H9 (cell line): ENCODE measurements around the gene TUBGCP6. TPM values are rescaled to one million over a fixed set of nuclear protein-coding genes. Genes with fewer than 3 reads are reported as not detected.

Source experiments
- DNase-seq: peaks from one replicate; pipeline ENCODE4 v3.0.0-alpha.2; 2017
- H2AFZ ChIP-seq: one replicate; pipeline ENCODE4 v1.6.1; 2013; ENCODE audit warnings: mild to moderate bottlenecking, low read length, control low read depth, moderate library complexity
- H2AK5ac ChIP-seq: 2 replicates; pipeline ENCODE4 v1.6.1; 2013; ENCODE audit warnings: low read length, control low read depth, mixed read lengths; ENCODE audit not compliant: insufficient read length
- H2BK120ac ChIP-seq: one replicate; pipeline ENCODE4 v1.6.1; 2013; ENCODE audit warnings: low read depth, mild to moderate bottlenecking, low read length, control low read depth, inconsistent platforms; ENCODE audit not compliant: poor library complexity, severe bottlenecking
- H2BK12ac ChIP-seq: 2 replicates; pipeline ENCODE4 v1.6.1; 2013; ENCODE audit warnings: low read length, control low read depth, mixed read lengths, low read depth; ENCODE audit not compliant: insufficient read length
- H2BK15ac ChIP-seq: 2 replicates; pipeline ENCODE4 v1.6.1; 2013; ENCODE audit warnings: low read depth, low read length, control low read depth
- H2BK20ac ChIP-seq: one replicate; pipeline ENCODE4 v1.6.1; 2013; ENCODE audit warnings: low read depth, mild to moderate bottlenecking, low read length, control low read depth, inconsistent platforms; ENCODE audit not compliant: poor library complexity, severe bottlenecking
- H2BK5ac ChIP-seq: 2 replicates; pipeline ENCODE4 v1.6.1; 2013; ENCODE audit warnings: low read length, control low read depth, mixed read lengths; ENCODE audit not compliant: insufficient read length
- H3K14ac ChIP-seq: 2 replicates; pipeline ENCODE4 v1.6.1; 2013; ENCODE audit warnings: low read length, control low read depth; ENCODE audit not compliant: insufficient read depth
- H3K18ac ChIP-seq: 2 replicates; pipeline ENCODE4 v1.6.1; 2013; ENCODE audit warnings: low read depth, mild to moderate bottlenecking, mixed read lengths, low read length, control low read depth; ENCODE audit not compliant: insufficient read length
- H3K23ac ChIP-seq: 2 replicates; pipeline ENCODE4 v1.6.1; 2013; ENCODE audit warnings: low read length, control low read depth, mixed read lengths, low read depth; ENCODE audit not compliant: insufficient read length
- H3K23me2 ChIP-seq: 2 replicates; pipeline ENCODE4 v1.6.1; 2013; ENCODE audit warnings: low read depth, mild to moderate bottlenecking, mixed read lengths, low read length, control low read depth; ENCODE audit not compliant: insufficient read length, poor library complexity, severe bottlenecking
- H3K27ac ChIP-seq: 2 replicates; pipeline ENCODE4 v1.5.1; 2013; ENCODE audit warnings: low read length, control low read depth, mixed read lengths, low read depth; ENCODE audit not compliant: insufficient read length
- H3K27me3 ChIP-seq: 2 replicates; pipeline ENCODE4 v1.6.1; 2013; ENCODE audit warnings: low read length, control low read depth, inconsistent platforms; ENCODE audit not compliant: insufficient read depth
- H3K4ac ChIP-seq: 2 replicates; pipeline ENCODE4 v1.6.1; 2013; ENCODE audit warnings: low read depth, mild to moderate bottlenecking, control low read depth, inconsistent platforms, low read length, moderate library complexity
- H3K4me1 ChIP-seq: 2 replicates; pipeline ENCODE4 v1.6.1; 2013; ENCODE audit warnings: low read length, control low read depth, inconsistent platforms; ENCODE audit not compliant: insufficient read depth
- H3K4me2 ChIP-seq: 2 replicates; pipeline ENCODE4 v1.6.1; 2013; ENCODE audit warnings: low read length, control low read depth, mixed read lengths; ENCODE audit not compliant: insufficient read length, insufficient read depth
- H3K56ac ChIP-seq: 2 replicates; pipeline ENCODE4 v1.6.1; 2013; ENCODE audit warnings: low read depth, mild to moderate bottlenecking, mixed read lengths, low read length, control low read depth; ENCODE audit not compliant: insufficient read length
- H3K79me1 ChIP-seq: 2 replicates; pipeline ENCODE4 v1.6.1; 2013; ENCODE audit warnings: low read depth, mild to moderate bottlenecking, moderate library complexity, low read length, control low read depth, inconsistent platforms; ENCODE audit not compliant: insufficient read depth, poor library complexity, severe bottlenecking
- H3K79me2 ChIP-seq: 2 replicates; pipeline ENCODE4 v1.6.1; 2013; ENCODE audit warnings: low read length, control low read depth, inconsistent platforms; ENCODE audit not compliant: insufficient read depth
- H3K9ac ChIP-seq: 2 replicates; pipeline ENCODE4 v1.6.1; 2013; ENCODE audit warnings: low read length, control low read depth, mixed read lengths; ENCODE audit not compliant: insufficient read length; ENCODE audit errors: extremely low read depth
- H3K9me3 ChIP-seq: one replicate; pipeline ENCODE4 v1.6.1; 2013; ENCODE audit warnings: low read depth, low read length, inconsistent platforms; ENCODE audit not compliant: control insufficient read depth
- H3T11ph ChIP-seq: one replicate; pipeline ENCODE4 v1.6.1; 2013; ENCODE audit warnings: mild to moderate bottlenecking, low read length, control low read depth, inconsistent platforms
- H4K20me1 ChIP-seq: one replicate; pipeline ENCODE4 v1.6.1; 2013; ENCODE audit not compliant: control insufficient read depth, insufficient read length, insufficient read depth
- H4K5ac ChIP-seq: 2 replicates; pipeline ENCODE4 v1.6.1; 2013; ENCODE audit warnings: low read depth, mild to moderate bottlenecking, mixed read lengths, low read length, control low read depth; ENCODE audit not compliant: insufficient read length
- H4K8ac ChIP-seq: replicated peaks from 2 replicates; pipeline ENCODE4 v1.6.1; 2013; ENCODE audit warnings: low read length, control low read depth, mixed read lengths, low read depth; ENCODE audit not compliant: insufficient read length
- H4K91ac ChIP-seq: 2 replicates; pipeline ENCODE4 v1.6.1; 2013; ENCODE audit warnings: low read depth, mild to moderate bottlenecking, moderate library complexity, mixed read lengths, low read length, control low read depth; ENCODE audit not compliant: insufficient read length
- H3K27ac Mint-ChIP-seq, 3 experiments: 2 replicates in 2 of 3; 3 replicates in 1 of 3; pipeline ENCODE4 v1.8.0; 2020 to 2021; ENCODE audit warnings: mixed read lengths in 3 of 3, mild to moderate bottlenecking in 1 of 3, moderate library complexity in 1 of 3
- H3K27me3 Mint-ChIP-seq: 2 replicates; pipeline ENCODE4 v1.8.0; 2021; ENCODE audit warnings: low read depth, mild to moderate bottlenecking, moderate library complexity, mixed read lengths
- H3K36me3 Mint-ChIP-seq, 3 experiments: 2 replicates in 2 of 3; 3 replicates in 1 of 3; pipeline ENCODE4 v1.8.0; 2020 to 2021; ENCODE audit warnings: low read depth in 3 of 3, mixed read lengths in 3 of 3; ENCODE audit not compliant: insufficient read depth in 1 of 3
- H3K4me1 Mint-ChIP-seq, 2 experiments: 2 replicates each; pipeline ENCODE4 v1.8.0; 2020; ENCODE audit warnings: mixed read lengths in 2 of 2
- H3K4me3 Mint-ChIP-seq, 2 experiments: 2 replicates in 1 of 2; 3 replicates in 1 of 2; pipeline ENCODE4 v1.8.0; 2020 to 2021; ENCODE audit warnings: mild to moderate bottlenecking in 2 of 2, mixed read lengths in 2 of 2, moderate library complexity in 1 of 2
- H3K9me3 Mint-ChIP-seq, 2 experiments: 2 replicates in 1 of 2; 3 replicates in 1 of 2; pipeline ENCODE4 v1.8.0; 2020; ENCODE audit warnings: mild to moderate bottlenecking in 2 of 2, mixed read lengths in 2 of 2, moderate library complexity in 1 of 2
- WGBS: extraction: QIAGEN DNeasy Blood & Tissue Kit; methylation state at CpG from one replicate; pipeline ENCODE4 v1.1.7; 2013; ENCODE audit warnings: missing lambda C conversion rate, low lambda C conversion rate, mixed read lengths; ENCODE audit not compliant: insufficient read length; ENCODE audit errors: extremely low coverage; 5-methylcytosine and 5-hydroxymethylcytosine counted together
- total RNA-seq: library from RNA; stranded (reverse); gene quantifications from 2 replicates; pipeline ENCODE4 v1.2.1, GENCODE V29; 2021
- TF ChIP-seq, protein P1 (sequence below): fragments of 200-600 bp; sonication (generic); conservative IDR thresholded peaks from 3 replicates; pipeline ENCODE4 v1.8.0; 2021; ENCODE audit warnings: antibody characterized with exemption, mild to moderate bottlenecking

TUBGCP6 gene
- total RNA-seq, 1 experiment from 2014 or later, result 29.0 TPM

DNA sequence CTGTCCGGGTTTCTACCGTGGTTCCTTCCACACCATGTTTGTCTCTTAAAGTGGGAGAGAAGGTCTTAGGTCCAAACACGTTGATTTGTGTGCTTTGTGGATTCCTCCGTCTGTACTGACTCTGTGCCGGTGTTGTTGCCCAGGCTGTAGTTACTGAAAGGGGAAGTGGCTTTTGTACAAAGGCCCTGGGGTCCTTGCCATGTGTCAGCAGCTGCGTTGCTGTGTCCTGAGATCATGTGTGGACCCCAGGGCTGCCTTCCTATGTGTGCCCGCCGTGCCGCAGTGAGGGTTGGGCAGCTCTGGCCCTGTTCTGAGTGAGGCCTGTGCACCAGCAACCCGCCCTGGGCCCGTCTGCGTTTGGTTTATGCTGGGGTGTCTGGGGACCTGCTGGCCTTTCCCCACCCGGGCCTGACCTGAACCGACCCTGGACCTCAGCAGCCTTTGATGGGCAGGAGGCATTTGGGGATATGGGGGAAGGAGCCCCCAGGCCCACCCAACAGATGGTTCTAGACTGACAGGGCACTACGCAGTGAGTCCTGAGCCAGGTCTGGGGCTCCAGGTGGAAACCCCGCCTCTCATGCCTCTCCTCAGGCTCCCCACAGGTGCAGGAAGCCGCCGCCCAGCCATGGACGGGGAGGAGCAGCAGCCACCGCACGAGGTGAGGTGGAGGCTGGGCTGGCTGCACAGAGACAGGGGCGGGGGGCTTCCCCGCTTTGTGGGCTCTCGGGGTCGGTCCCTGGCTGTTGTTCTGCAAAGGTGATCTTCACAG, 52.2 kb downstream of the TUBGCP6 start:
- Histone ChIP-seq H3K27ac (no peak overlapping the region), H3K27me3 (no peaks in the 10 kb centered on the region)

More for the DNA sequence above, 52.2 kb downstream of the TUBGCP6 start:
- Histone ChIP-seq H3K9ac (no peak overlapping the region), H4K20me1 (no peaks in the 10 kb centered on the region), H4K8ac (no peak overlapping the region), H2BK15ac (no peak overlapping the region), H3K14ac (no peak overlapping the region), H3K23me2 (no peaks in the 10 kb centered on the region), H4K5ac (no peak overlapping the region), H2BK12ac (no peak overlapping the region), H3T11ph (no peak overlapping the region), H2BK5ac (no peak overlapping the region), H3K4ac (no peak overlapping the region), H3K79me2 (no peaks in the 10 kb centered on the region; the same call in 1 of the 2 replicates), H3K4me2 (no peak overlapping the region), H2AFZ (no peak overlapping the region), H3K79me1 (no peaks in the 10 kb centered on the region), H4K91ac (no peak overlapping the region), H3K9me3 (no peaks in the 10 kb centered on the region), H2BK120ac (no peak overlapping the region), H3K23ac (no peak overlapping the region), H3K4me1 (no peaks in the 10 kb centered on the region), H2BK20ac (no peak overlapping the region), H2AK5ac (no peak overlapping the region), H3K18ac (no peak overlapping the region), H3K56ac (no peak overlapping the region)
- H3K27me3 Mint-ChIP-seq, result no peaks in the 10 kb centered on the region
- no peak overlapping the region for H3K4me3 Mint-ChIP-seq
- no peak for DNase-seq
- peak overlapping the region in 2 of 3 experiments; percentile 5 to 57; a peak in 2 of 7 replicates for H3K27ac Mint-ChIP-seq
- TF ChIP-seq, protein P1, sequence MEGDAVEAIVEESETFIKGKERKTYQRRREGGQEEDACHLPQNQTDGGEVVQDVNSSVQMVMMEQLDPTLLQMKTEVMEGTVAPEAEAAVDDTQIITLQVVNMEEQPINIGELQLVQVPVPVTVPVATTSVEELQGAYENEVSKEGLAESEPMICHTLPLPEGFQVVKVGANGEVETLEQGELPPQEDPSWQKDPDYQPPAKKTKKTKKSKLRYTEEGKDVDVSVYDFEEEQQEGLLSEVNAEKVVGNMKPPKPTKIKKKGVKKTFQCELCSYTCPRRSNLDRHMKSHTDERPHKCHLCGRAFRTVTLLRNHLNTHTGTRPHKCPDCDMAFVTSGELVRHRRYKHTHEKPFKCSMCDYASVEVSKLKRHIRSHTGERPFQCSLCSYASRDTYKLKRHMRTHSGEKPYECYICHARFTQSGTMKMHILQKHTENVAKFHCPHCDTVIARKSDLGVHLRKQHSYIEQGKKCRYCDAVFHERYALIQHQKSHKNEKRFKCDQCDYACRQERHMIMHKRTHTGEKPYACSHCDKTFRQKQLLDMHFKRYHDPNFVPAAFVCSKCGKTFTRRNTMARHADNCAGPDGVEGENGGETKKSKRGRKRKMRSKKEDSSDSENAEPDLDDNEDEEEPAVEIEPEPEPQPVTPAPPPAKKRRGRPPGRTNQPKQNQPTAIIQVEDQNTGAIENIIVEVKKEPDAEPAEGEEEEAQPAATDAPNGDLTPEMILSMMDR, result no peak
- no CpG with 5 or more reads among the region's 25 CpGs for WGBS
- H3K4me1 Mint-ChIP-seq, result peaks cover 4 to 17% of the 10 kb centered on the region in 2 experiments; a peak in 3 of 4 replicates
- H3K36me3 Mint-ChIP-seq, result peaks cover 4 to 17% (median 7%) of the 10 kb centered on the region in 3 experiments
- H3K9me3 Mint-ChIP-seq, result no peaks in the 10 kb centered on the region
